PFSK-1 (cell line): ENCODE measurements around the gene DOCK1.

Source experiments
- FOXP2 ChIP-seq: optimal IDR thresholded peaks from 2 replicates; pipeline ENCODE3; 2011; ENCODE audit warnings: borderline replicate concordance, control low read depth, inconsistent platforms; ENCODE audit not compliant: insufficient read depth; ENCODE audit errors: extremely low read length, extremely low read depth
- POLR2AphosphoS5 ChIP-seq: IDR thresholded peaks from 2 replicates; pipeline ENCODE4 v1.6.1; 2012; ENCODE audit warnings: low read depth, mild to moderate bottlenecking, control low read depth, low read length, moderate library complexity
- SIN3A ChIP-seq: IDR thresholded peaks from 2 replicates; pipeline ENCODE4 v1.6.1; 2012; ENCODE audit warnings: mild to moderate bottlenecking, low read length, moderate library complexity, borderline replicate concordance; ENCODE audit not compliant: insufficient read depth
- TAF1 ChIP-seq: IDR thresholded peaks from 2 replicates; pipeline ENCODE4 v1.6.1; 2012; ENCODE audit warnings: low read length, control low read depth, borderline replicate concordance; ENCODE audit not compliant: insufficient read depth

DNA sequence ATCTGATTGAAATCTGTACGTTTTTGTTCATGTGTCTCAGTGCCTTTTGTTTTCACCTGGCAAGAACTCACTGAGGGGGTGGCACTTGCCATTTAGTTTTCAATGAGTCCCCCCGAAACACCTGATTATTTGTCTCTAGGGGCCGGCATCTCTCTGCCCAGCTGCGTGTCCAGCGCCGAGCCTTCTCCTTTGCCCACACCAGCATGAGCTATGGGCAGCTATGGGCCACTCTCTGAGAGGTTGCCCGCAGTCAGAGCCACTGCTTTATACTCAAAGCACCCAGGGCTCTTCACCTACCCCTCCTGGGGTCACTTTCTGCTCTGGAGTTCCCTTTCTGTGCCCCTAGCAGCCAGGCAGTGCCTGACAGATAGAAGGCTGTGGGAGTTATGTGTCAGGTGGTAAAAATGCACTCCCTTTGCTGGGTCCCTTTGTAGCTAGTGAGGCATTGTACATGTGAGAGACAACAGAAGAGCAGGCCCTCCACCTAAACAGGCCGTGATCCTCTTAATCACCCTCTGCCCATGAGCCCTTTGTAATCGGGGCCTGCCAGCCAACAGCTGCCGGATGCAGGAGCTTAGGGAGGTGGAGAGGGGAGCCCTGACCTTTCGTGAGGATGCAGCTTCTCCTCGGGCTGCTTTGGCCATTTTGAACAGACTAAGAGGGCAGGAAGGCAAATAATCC, 510.8 kb downstream of the DOCK1 start:
- TF ChIP-seq SIN3A = no peak
- TF ChIP-seq TAF1 = no peak
- TF ChIP-seq POLR2AphosphoS5 = no peak
- TF ChIP-seq FOXP2 = no peak
